H1 (cell line): ENCODE data around the gene DENND4B. TPM values are rescaled to one million over a fixed set of nuclear protein-coding genes. Genes with fewer than 3 reads are reported as not detected.

ENCODE experiments used
- CTCF ChIA-PET: fragments of 300-600 bp; sonication (Branson Sonifier 250); formaldehyde crosslinking; loops from one replicate; lab custom pipeline; 2021; ENCODE audit not compliant: partially characterized antibody; lab: Charles Lee
- POLR2A ChIA-PET: fragments of 300-600 bp; sonication (Branson Sonifier 250); formaldehyde crosslinking; loops from one replicate; lab custom pipeline; 2021; ENCODE audit warnings: inconsistent platforms; ENCODE audit not compliant: partially characterized antibody; lab: Charles Lee
- DNase-seq, 2 experiments: peaks; one replicate each; pipeline versions ENCODE4 v3.0.0 to v3.0.0-alpha.2; 2010 to 2022; ENCODE audit warnings: low spot score in 2 of 2, low read depth in 1 of 2, mixed read lengths in 1 of 2
- FAIRE-seq: peaks from 2 replicates; lab custom pipeline; 2011; peaks lifted over from hg19 to GRCh38; lab: Jason Lieb, UNC
- H2AFZ ChIP-seq: 2 replicates; pipeline ENCODE4 v1.8.1; 2012; ENCODE audit warnings: low read length, inconsistent platforms
- H2AK5ac ChIP-seq: 2 replicates; pipeline ENCODE4 v1.6.1; 2013; ENCODE audit warnings: low read depth, low read length
- H2BK120ac ChIP-seq: replicated peaks from 2 replicates; pipeline ENCODE3; 2013; ENCODE audit warnings: low read depth, low read length, inconsistent platforms
- H2BK12ac ChIP-seq: 2 replicates; pipeline ENCODE4 v1.6.1; 2013; ENCODE audit warnings: low read depth, low read length
- H2BK15ac ChIP-seq: 2 replicates; pipeline ENCODE4 v1.6.1; 2013; ENCODE audit warnings: low read length
- H2BK20ac ChIP-seq: 2 replicates; pipeline ENCODE4 v1.6.1; 2013; ENCODE audit warnings: low read length
- H2BK5ac ChIP-seq: 2 replicates; pipeline ENCODE4 v1.6.1; 2013; ENCODE audit warnings: low read depth, low read length
- H3K14ac ChIP-seq: 2 replicates; pipeline ENCODE4 v1.6.1; 2013; ENCODE audit warnings: inconsistent platforms; ENCODE audit not compliant: insufficient read length
- H3K18ac ChIP-seq: 2 replicates; pipeline ENCODE4 v1.6.1; 2013; ENCODE audit warnings: low read length; ENCODE audit errors: extremely low read depth
- H3K23ac ChIP-seq: 2 replicates; pipeline ENCODE4 v1.6.1; 2013; ENCODE audit warnings: inconsistent platforms; ENCODE audit not compliant: insufficient read length
- H3K23me2 ChIP-seq: 2 replicates; pipeline ENCODE4 v1.6.1; 2013; ENCODE audit warnings: low read depth, low read length
- H3K27ac ChIP-seq: 2 replicates; pipeline ENCODE4 v1.6.1; 2011; ENCODE audit warnings: low read depth, low read length, inconsistent platforms
- H3K27me3 ChIP-seq, 4 experiments: replicated peaks in 1 of 4; 1 replicate in 1 of 4; 2 replicates in 3 of 4; pipeline versions ENCODE4 v1.6.1 to v1.8.1; 2011 to 2013; ENCODE audit warnings: low read length in 3 of 4, mild to moderate bottlenecking in 3 of 4, inconsistent platforms in 2 of 4, mixed read lengths in 2 of 4, moderate library complexity in 1 of 4; ENCODE audit not compliant: control insufficient read depth in 3 of 4, insufficient read depth in 3 of 4; ENCODE audit errors: extremely low read depth in 1 of 4
- H3K36me3 ChIP-seq, 4 experiments: 2 replicates each; pipeline versions ENCODE4 v1.6.1 to v1.8.1; 2011 to 2013; ENCODE audit warnings: mild to moderate bottlenecking in 4 of 4, low read length in 3 of 4, moderate library complexity in 2 of 4, control low read depth in 1 of 4, inconsistent platforms in 1 of 4; ENCODE audit not compliant: insufficient read depth in 4 of 4, control insufficient read depth in 2 of 4
- H3K4ac ChIP-seq: replicated peaks from 2 replicates; pipeline ENCODE3; 2013; ENCODE audit warnings: low read length, low read depth, mixed read lengths, inconsistent platforms; ENCODE audit not compliant: insufficient read length
- H3K4me1 ChIP-seq, 4 experiments: replicated peaks in 1 of 4; 1 replicate in 1 of 4; 2 replicates in 3 of 4; pipeline versions ENCODE4 v1.6.1 to v1.8.1; 2011 to 2013; ENCODE audit warnings: low read length in 3 of 4, inconsistent platforms in 2 of 4, mixed read lengths in 1 of 4; ENCODE audit not compliant: insufficient read depth in 4 of 4, control insufficient read depth in 3 of 4
- H3K4me2 ChIP-seq, 2 experiments: 2 replicates each; pipeline versions ENCODE4 v1.6.1 to v1.8.1; 2011 to 2013; ENCODE audit warnings: low read depth in 2 of 2, low read length in 2 of 2, control low read depth in 1 of 2, inconsistent platforms in 1 of 2, mild to moderate bottlenecking in 1 of 2; ENCODE audit not compliant: insufficient read depth in 1 of 2
- H3K4me3 ChIP-seq, 4 experiments: fragments of 200-600, 300-600 bp in 1 of 4; sonication (generic), shearing (Covaris generic), sonication (Bioruptor Twin) in 1 of 4; 2 replicates each; pipeline versions ENCODE4 v1.5.1 to v1.8.1; 2011 to 2016; ENCODE audit warnings: low read length in 4 of 4, low read depth in 3 of 4, control low read depth in 2 of 4, inconsistent platforms in 2 of 4, mild to moderate bottlenecking in 2 of 4, mixed read lengths in 1 of 4, moderate library complexity in 1 of 4; ENCODE audit not compliant: insufficient read depth in 2 of 4; ENCODE audit errors: extremely low read depth in 1 of 4
- H3K56ac ChIP-seq: replicated peaks from 2 replicates; pipeline ENCODE3; 2013; ENCODE audit warnings: low read depth, mild to moderate bottlenecking, mixed read lengths, low read length, inconsistent platforms; ENCODE audit not compliant: insufficient read length
- H3K79me1 ChIP-seq: 2 replicates; pipeline ENCODE4 v1.6.1; 2013; ENCODE audit warnings: low read depth, low read length, control low read depth
- H3K79me2 ChIP-seq, 2 experiments: 2 replicates each; pipeline versions ENCODE4 v1.6.1 to v1.8.1; 2012 to 2013; ENCODE audit warnings: low read length in 2 of 2, mild to moderate bottlenecking in 2 of 2, inconsistent platforms in 1 of 2; ENCODE audit not compliant: insufficient read depth in 2 of 2, control insufficient read depth in 1 of 2
- H3K9ac ChIP-seq, 4 experiments: replicated peaks in 1 of 4; 1 replicate in 1 of 4; 2 replicates in 3 of 4; pipeline versions ENCODE4 v1.6.1 to v1.8.1; 2011 to 2013; ENCODE audit warnings: low read depth in 3 of 4, low read length in 3 of 4, control low read depth in 2 of 4, mild to moderate bottlenecking in 2 of 4, moderate library complexity in 2 of 4, inconsistent platforms in 1 of 4; ENCODE audit errors: extremely low read depth in 1 of 4
- H3K9me3 ChIP-seq, 2 experiments: 2 replicates each; pipeline versions ENCODE4 v1.6.1 to v1.8.1; 2012 to 2013; ENCODE audit warnings: mild to moderate bottlenecking in 2 of 2, moderate library complexity in 2 of 2, control low read depth in 1 of 2, inconsistent platforms in 1 of 2, low read depth in 1 of 2, low read length in 1 of 2, mixed read lengths in 1 of 2; ENCODE audit not compliant: insufficient read depth in 2 of 2
- H4K20me1 ChIP-seq, 2 experiments: replicated peaks in 1 of 2; 2 replicates each; pipeline versions ENCODE3 to v1.8.1; 2011 to 2013; ENCODE audit warnings: inconsistent platforms in 2 of 2, low read length in 2 of 2, mild to moderate bottlenecking in 1 of 2; ENCODE audit not compliant: insufficient read depth in 2 of 2, control insufficient read depth in 1 of 2
- H4K5ac ChIP-seq: 2 replicates; pipeline ENCODE4 v1.6.1; 2013; ENCODE audit warnings: low read length, low read depth, mixed read lengths, inconsistent platforms; ENCODE audit not compliant: insufficient read length
- H4K8ac ChIP-seq: 2 replicates; pipeline ENCODE4 v1.8.0; 2013; ENCODE audit warnings: mild to moderate bottlenecking, moderate library complexity, low read length, inconsistent platforms; ENCODE audit not compliant: insufficient read depth; ENCODE audit errors: extremely low read depth
- H4K91ac ChIP-seq: replicated peaks from 2 replicates; pipeline ENCODE3; 2013; ENCODE audit warnings: low read length, mixed read lengths, inconsistent platforms; ENCODE audit not compliant: insufficient read length
- CHD2 ChIP-seq: IDR thresholded peaks from 2 replicates; pipeline ENCODE4 v1.6.1; 2012; ENCODE audit warnings: low read length, improper control_type of control experiment
- CREB1 ChIP-seq: IDR thresholded peaks from 2 replicates; pipeline ENCODE4 v1.6.1; 2012; ENCODE audit warnings: inconsistent platforms
- CTBP2 ChIP-seq: IDR thresholded peaks from 2 replicates; pipeline ENCODE4 v1.7.0; 2011; ENCODE audit warnings: borderline replicate concordance, mild to moderate bottlenecking, moderate library complexity, mixed read lengths, low read length; ENCODE audit not compliant: insufficient read depth, insufficient read length
- HDAC2 ChIP-seq, 2 experiments: fragments of 300-600 bp in 1 of 2; sonication (generic) in 1 of 2; IDR thresholded peaks; 2 replicates each; pipeline ENCODE4 v1.6.1; 2011 to 2012; ENCODE audit warnings: low read depth in 2 of 2, low read length in 2 of 2, mild to moderate bottlenecking in 2 of 2, moderate library complexity in 2 of 2, borderline replicate concordance in 1 of 2, inconsistent platforms in 1 of 2
- JUN ChIP-seq: IDR thresholded peaks from 2 replicates; pipeline ENCODE4 v1.6.1; 2011; ENCODE audit warnings: low read depth, mild to moderate bottlenecking, improper control_type of control experiment, low read length
- JUND ChIP-seq: IDR thresholded peaks from 2 replicates; pipeline ENCODE4 v1.6.1; 2011; ENCODE audit warnings: mild to moderate bottlenecking, improper control_type of control experiment, low read length
- MAFK ChIP-seq: IDR thresholded peaks from 2 replicates; pipeline ENCODE4 v1.6.1; 2012; ENCODE audit warnings: low read depth, mild to moderate bottlenecking, improper control_type of control experiment, low read length
- NRF1 ChIP-seq: IDR thresholded peaks from 2 replicates; pipeline ENCODE4 v1.6.1; 2011; ENCODE audit warnings: mild to moderate bottlenecking, low read depth, low read length, improper control_type of control experiment
- WGBS, 2 experiments: shearing (Covaris generic) in 1 of 2; methylation state at CpG; one replicate each; pipeline versions ENCODE4 v1.1.6 to v1.1.7; 2013 to 2015; ENCODE audit warnings: low lambda C conversion rate in 2 of 2, mixed read lengths in 2 of 2, inconsistent platforms in 1 of 2, low coverage in 1 of 2, missing lambda C conversion rate in 1 of 2; ENCODE audit not compliant: insufficient replicate concordance in 2 of 2, insufficient coverage in 1 of 2, insufficient read length in 1 of 2; ENCODE audit errors: extremely low coverage in 1 of 2, missing lambda C conversion rate in 1 of 2; 5-methylcytosine and 5-hydroxymethylcytosine counted together
- polyA plus RNA-seq, 7 experiments: library from polyadenylated mRNA; depleted of rRNA in 3 of 7; stranded (reverse) in 5 of 7; unstranded in 2 of 7; fragments of >200 nt in 5 of 7; fragments of 200-250 nt in 2 of 7; gene quantifications; 1 replicate in 5 of 7; 2 replicates in 1 of 7; 4 replicates in 1 of 7; pipeline versions ENCODE4 v1.2.1 to v1.2.3, GENCODE V29; 2011 to 2013; ENCODE audit warnings: missing spikeins in 2 of 7, mixed read lengths in 2 of 7
- total RNA-seq: library from RNA; stranded (reverse); fragmentation: NEBNext Ultra II Directional; extraction: Animal tissue kit (Norgen Biotek cat#: 25700); gene quantifications from 2 replicates; pipeline ENCODE4 v1.2.1, GENCODE V29; 2021

DENND4B gene
- total and polyA plus RNA-seq, 2 of the 8 experiments (the other 6 are each of a cell fraction or from before 2014, with no cell fraction given): 45.6 to 61.1 TPM

DNA sequence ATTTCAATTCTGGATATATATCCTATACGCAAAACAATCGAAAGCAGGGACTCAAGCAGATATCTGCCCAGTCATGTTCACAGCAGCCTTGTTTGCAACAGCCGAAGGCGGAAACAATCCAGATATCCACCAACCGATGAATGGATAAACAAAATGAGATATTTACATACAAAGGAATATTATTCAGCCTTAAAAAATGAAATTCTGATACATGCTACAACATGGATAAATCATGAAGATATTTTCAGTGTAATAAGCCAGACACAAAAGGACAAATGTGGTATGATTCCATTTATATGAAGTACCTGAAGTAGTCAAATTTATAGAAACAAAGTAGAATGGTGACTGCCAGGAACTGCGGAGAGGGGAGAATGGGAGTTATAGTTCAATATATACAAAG, 39.4 kb downstream of the DENND4B start:
- Histone ChIP-seq H4K5ac (no peak overlapping the region), H3K14ac (no peak overlapping the region), H3K27me3 (no peaks in the 10 kb centered on the region), H2AK5ac (no peak overlapping the region), H3K4me3 (no peak overlapping the region), H2BK120ac (no peak overlapping the region), H4K20me1 (peaks cover 1 to 6% of the 10 kb centered on the region in 2 experiments), H3K23me2 (no peaks in the 10 kb centered on the region), H2BK5ac (no peak overlapping the region), H3K23ac (no peak overlapping the region), H4K91ac (no peak overlapping the region), H3K79me2 (peaks cover 0 to 96% of the 10 kb centered on the region in 2 experiments; a peak in 3 of 4 replicates), H3K56ac (no peak overlapping the region), H3K79me1 (no peaks in the 10 kb centered on the region; the same call in 1 of the 2 replicates), H3K4ac (no peak overlapping the region), H2BK15ac (no peak overlapping the region), H2BK12ac (no peak overlapping the region), H3K9ac (no peak overlapping the region), H3K18ac (no peak overlapping the region), H3K4me1 (no peaks in the 10 kb centered on the region), H3K9me3 (no peaks in the 10 kb centered on the region), H3K4me2 (no peak overlapping the region), H2BK20ac (no peak overlapping the region), H2AFZ (no peak overlapping the region), H3K27ac (no peak overlapping the region), H4K8ac (no peak overlapping the region), H3K36me3 (peaks cover 0 to 6% (median 0%) of the 10 kb centered on the region in 4 experiments; a peak in 1 of 8 replicates)
- CTCF ChIA-PET: no interaction called here
- POLR2A ChIA-PET: interaction anchor here (0.7 to 0.8 kb wide), 2 partner anchors 9 to 13 kb away, joined by 3 read pairs; no protein-coding TSS in a partner anchor
- WGBS, 2 experiments: 92% methylated on average over 6 of the region's 6 CpGs; no CpG with 5 or more reads in 1 of the 2 experiments
- DNase-seq (no peak), FAIRE-seq (no peak)
- TF ChIP-seq MAFK (no peak), NRF1 (no peak), CTBP2 (no peak), JUND (no peak), CREB1 (no peak), CHD2 (no peak), JUN (no peak), HDAC2 (IDR thresholded peaks at IDR 0.05; ENCODE audit: borderline replicate concordance in 1 of 2, low read depth in 2 of 2, low read length in 2 of 2) (no peak)
